ENCODE data around the gene POC1B. TPM values are rescaled to one million over a fixed set of nuclear protein-coding genes. Genes with fewer than 3 reads are reported as not detected.

POC1B gene
- polyA plus RNA-seq (ENCODE audit: low read depth in 6 of 6) = 10 to 100 TPM; 41.2 to 65.8 (median 45.1) TPM

DNA sequence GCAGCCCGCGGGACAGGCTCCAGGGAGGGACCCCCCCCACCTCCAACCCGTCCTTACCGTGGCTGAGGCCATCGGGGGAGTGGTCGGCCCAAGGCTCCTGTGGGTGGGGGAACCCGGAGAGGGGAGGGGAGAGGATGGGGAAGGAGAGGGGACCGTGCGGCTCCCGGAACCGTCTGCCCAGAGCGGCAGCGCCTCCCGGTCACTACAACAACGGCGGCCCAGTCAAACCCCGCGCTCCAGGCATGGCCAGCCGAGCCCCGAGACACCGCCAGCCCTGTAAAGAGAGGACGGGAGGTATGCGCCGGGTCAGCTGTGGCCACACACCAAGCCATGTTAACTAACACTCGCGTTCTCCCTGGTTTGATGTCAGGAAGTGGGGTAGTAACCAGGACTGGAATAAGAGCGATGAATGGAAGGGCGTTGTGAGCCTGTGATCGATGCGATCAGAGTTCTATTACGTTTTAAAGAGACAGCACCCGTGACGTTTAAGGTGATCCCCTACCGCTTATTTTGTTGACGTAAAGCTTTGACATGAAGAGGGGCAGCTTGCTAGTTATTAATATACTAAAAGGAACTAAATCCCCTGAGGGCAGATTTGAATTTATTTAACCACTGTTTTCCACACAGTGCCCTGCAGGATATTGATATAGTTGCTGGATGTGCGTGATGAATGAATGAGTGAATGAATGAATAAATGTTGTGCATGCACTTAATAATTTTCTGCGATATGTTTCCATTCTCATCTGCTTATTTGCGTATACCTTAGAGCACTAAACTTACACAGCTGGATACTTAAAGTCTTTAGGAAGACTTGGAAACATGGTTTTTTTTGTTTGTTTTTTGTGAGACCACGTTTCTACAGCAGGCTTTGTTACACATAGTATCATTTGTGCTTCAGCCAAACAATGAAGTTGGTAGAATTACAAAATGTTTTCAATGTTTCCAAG lies at the start of gene POC1B:
POC1B (minus strand) TSS at position 224 of the 947 bp plus-strand sequence; CDS start at position 72, 152 bp downstream.
- Mint-ChIP-seq H3K36me3 (peaks cover 8% of the 10 kb centered on the region in 2 donors), H3K27me3 (no peaks in the 10 kb centered on the region), H3K4me1 (peaks cover 39 to 55% (median 47%) of the 10 kb centered on the region in 3 donors), H3K4me3 (peak within 1 kb of the TSS; percentile 93 to 99 (median 99)), H3K27ac (peak within 1 kb of the TSS; percentile 91 to 98 (median 96)), H3K9me3 (no peaks in the 10 kb centered on the region)
- ATAC-seq (ENCODE audit: low read depth in 2 of 2) (peak; percentile 53 to 62), DNase-seq (peak; percentile 75)

DNA sequence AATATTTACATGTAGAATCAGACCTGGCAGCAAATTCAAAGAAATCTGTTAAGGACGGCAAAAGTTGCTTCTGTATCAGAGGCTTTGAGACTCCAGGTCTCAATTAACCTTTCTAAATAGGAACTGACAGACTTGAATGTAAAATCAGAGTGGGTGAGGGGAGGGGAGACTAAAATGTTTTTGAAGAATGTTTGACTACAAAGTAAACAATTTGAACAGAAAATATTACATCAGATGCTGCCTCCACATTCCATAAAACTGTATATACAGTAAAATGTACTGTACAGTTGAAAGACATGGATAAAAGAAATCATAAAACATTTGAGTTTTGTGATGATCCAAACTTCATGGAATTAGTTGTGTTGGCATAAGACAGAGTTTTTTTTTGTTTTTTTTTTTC lies 49.5 kb upstream of the POC1B start:
- ATAC-seq (ENCODE audit: low read depth in 2 of 2) = no peak
- Mint-ChIP-seq H3K27me3 (no peaks in the 10 kb centered on the region), H3K9me3 (no peaks in the 10 kb centered on the region), H3K4me1 (peaks cover 5 to 15% (median 6%) of the 10 kb centered on the region in 3 donors), H3K4me3 (no peak overlapping the region), H3K36me3 (no peaks in the 10 kb centered on the region), H3K27ac (no peak overlapping the region)
- DNase-seq = no peak

DNA sequence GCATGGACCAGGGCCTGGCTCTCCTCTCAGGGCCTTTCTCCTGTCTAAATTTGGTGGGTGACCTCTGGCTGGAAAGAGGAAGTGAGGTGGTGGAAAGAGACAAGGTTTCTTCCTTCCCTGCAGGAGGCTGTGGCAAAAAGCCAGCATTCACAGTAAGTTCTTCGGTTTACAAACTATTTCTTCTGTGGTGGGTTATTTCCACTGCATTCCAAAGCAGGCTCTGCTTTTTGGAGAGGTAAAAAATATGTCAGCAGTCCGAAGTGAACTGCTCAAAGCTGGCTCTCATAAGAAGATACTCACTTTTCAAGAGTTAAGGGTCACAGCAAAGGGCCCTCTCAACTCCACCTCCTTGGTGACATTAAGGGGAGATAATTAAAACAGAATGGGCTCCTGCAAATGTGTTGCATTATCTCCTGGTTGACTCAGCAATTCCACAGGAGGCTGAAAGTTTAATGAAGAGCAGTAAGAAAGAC lies 48.9 kb upstream of the POC1B start:
- H3K36me3 Mint-ChIP-seq = no peaks in the 10 kb centered on the region
- no peaks in the 10 kb centered on the region for H3K9me3 Mint-ChIP-seq
- DNase-seq (no peak), ATAC-seq (ENCODE audit: low read depth in 2 of 2) (no peak)
- H3K27ac Mint-ChIP-seq = peak overlapping the region in 1 of 6 donors; percentile 49
- H3K4me1 Mint-ChIP-seq = peaks cover 5 to 15% (median 6%) of the 10 kb centered on the region in 3 donors
- no peaks in the 10 kb centered on the region for H3K27me3 Mint-ChIP-seq
- H3K4me3 Mint-ChIP-seq = no peak overlapping the region

DNA sequence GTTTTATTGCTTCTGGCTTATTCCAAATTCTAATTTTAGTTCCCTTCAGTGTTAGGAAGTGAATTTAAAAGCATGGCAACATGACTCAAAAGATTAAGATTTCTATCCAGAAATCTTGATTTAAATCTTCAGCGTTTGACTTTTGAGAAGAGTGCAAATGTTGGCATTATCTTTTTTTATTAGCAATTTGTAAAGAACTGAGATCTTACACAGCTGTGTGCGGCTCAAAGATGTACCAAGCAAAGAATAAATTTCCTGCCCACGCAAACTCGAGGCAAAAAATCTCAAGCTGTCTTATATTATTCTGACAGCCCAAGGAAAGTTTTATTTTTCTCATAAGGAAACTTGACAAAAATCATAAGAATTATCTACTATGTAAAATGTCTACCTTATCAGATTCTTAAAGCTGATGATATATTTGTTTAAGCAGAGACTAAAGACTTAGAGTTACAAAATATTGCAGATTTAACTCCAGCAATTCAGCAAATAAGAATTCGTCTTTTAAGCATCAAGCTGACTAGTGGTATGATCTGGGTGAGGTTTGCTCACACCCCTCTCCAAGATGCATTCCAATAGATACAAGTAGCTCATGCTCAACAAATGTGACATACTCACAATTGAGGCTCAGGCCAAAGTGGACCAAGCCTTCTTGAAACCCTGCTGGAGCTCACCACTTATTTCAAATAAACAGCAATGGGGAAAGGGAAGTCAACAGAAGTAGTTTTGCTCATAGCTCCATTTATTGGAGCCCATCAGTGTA lies 47.4 kb upstream of the POC1B start:
- Mint-ChIP-seq H3K27ac (no peak overlapping the region), H3K27me3 (no peaks in the 10 kb centered on the region), H3K36me3 (peaks cover 0 to 4% of the 10 kb centered on the region in 2 donors), H3K9me3 (no peaks in the 10 kb centered on the region), H3K4me3 (no peak overlapping the region), H3K4me1 (peaks cover 5 to 15% (median 6%) of the 10 kb centered on the region in 3 donors)
- DNase-seq (no peak), ATAC-seq (ENCODE audit: low read depth in 2 of 2) (no peak)

DNA sequence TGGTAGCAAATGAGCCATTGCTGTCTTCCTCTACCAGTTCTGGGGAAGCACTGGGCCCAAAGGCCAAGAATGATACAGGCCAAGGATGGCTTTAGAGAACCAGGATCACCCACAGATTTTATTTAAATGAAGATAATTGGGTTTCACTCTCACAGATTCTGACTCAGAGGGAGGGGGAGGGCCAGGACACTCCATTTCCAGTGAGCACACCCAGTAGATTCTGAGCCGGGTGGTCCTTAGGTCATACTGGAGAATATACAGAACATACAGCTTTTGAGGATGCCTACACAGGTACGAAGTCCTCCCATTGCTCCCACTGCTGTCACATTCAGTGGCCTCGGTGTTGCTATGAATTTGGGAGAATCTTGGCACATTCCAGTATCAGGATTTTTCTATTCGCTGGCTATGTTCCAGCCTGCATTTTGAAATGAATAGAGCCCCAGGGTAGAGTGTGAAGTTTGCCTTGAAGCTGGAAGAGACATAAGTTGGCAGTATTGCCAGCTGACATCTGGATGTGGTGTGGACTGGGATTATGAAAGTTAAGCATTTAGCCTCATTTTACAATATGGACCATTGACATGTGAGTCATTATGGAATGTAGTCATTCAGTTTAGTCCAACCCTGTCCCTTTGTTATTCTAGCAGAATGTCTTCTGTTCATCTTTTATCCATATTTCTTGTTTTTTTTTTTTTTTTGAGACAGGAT lies 45.8 kb upstream of the POC1B start:
- no peaks in the 10 kb centered on the region for H3K9me3 Mint-ChIP-seq
- H3K27me3 Mint-ChIP-seq = no peaks in the 10 kb centered on the region
- H3K36me3 Mint-ChIP-seq = peaks cover 0 to 4% of the 10 kb centered on the region in 2 donors
- peak overlapping the region in 2 of 6 donors; percentile 26 to 80 for H3K27ac Mint-ChIP-seq
- DNase-seq (no peak), ATAC-seq (ENCODE audit: low read depth in 2 of 2) (no peak)
- H3K4me3 Mint-ChIP-seq = no peak overlapping the region
- peaks cover under 1 to 11% (median 1%) of the 10 kb centered on the region in 3 donors for H3K4me1 Mint-ChIP-seq

GRCh38 chr12:89568484-89568883 lies 42.6 kb upstream of the POC1B start:
- Mint-ChIP-seq H3K27ac (peak overlapping the region in 1 of 6 donors; percentile 16), H3K4me3 (no peak overlapping the region), H3K4me1 (no peaks in the 10 kb centered on the region), H3K36me3 (peaks cover 0 to 4% of the 10 kb centered on the region in 2 donors), H3K9me3 (no peaks in the 10 kb centered on the region), H3K27me3 (no peaks in the 10 kb centered on the region)
- ATAC-seq (ENCODE audit: low read depth in 2 of 2) (no peak), DNase-seq (no peak)

DNA sequence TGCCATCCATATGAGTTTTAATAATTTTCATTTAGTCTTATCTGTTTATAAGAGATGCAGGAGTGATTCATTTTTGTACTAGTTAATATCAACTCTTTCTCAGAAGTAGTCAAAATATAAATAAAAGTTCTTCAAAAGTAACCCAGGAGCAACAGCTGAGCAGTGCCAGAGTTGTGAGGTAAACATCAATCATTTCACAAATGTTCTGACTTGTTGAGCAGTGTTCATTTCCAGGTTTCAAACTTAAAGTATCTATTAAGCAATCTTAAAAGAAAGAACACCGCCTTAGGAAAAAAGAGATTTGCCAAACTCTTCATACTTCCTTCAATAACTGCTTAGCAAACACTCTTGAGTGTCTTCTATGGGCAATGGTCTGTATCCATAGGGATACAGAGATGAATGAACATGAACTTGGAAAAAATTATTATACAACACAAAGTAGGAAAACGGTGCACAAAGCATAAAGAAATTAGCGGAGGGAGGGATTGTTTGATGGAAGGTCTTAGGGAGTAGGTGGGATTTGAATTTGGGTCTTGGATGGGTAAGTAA lies 41.9 kb upstream of the POC1B start:
- Mint-ChIP-seq H3K4me1 (no peaks in the 10 kb centered on the region), H3K4me3 (no peak overlapping the region), H3K36me3 (peaks cover 0 to 4% of the 10 kb centered on the region in 2 donors), H3K27me3 (no peaks in the 10 kb centered on the region), H3K9me3 (no peaks in the 10 kb centered on the region), H3K27ac (no peak overlapping the region)
- ATAC-seq (ENCODE audit: low read depth in 2 of 2) = no peak
- no peak for DNase-seq

- DNase-seq = no peak
- Mint-ChIP-seq H3K27me3 (no peaks in the 10 kb centered on the region), H3K4me3 (no peak overlapping the region), H3K27ac (no peak overlapping the region), H3K9me3 (no peaks in the 10 kb centered on the region), H3K4me1 (no peaks in the 10 kb centered on the region), H3K36me3 (peaks cover 0 to 4% of the 10 kb centered on the region in 2 donors)
- ATAC-seq (ENCODE audit: low read depth in 2 of 2) = no peak
Observed at GRCh38 chr12:89566615-89567014, 40.8 kb upstream of the POC1B start.

DNA sequence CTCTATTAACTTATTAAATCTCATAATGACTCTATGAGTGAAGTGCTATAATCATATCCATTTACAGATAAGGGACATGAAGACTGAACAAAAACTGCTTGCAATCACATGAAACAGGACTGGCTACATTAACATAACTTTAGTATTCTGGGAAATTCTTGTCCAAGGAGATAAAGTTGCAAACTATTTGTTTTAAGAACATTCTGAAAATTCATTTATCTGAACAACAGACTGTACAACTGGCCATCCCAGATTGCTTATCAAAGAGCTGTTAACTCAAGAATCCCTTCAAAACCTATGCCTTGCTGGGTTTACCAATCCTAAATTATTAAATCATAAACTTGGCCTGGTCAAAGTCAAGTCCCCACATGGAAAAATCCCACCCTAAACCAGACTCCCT lies 39.2 kb upstream of the POC1B start:
- peaks cover 0 to 4% of the 10 kb centered on the region in 2 donors for H3K36me3 Mint-ChIP-seq
- H3K4me1 Mint-ChIP-seq = no peaks in the 10 kb centered on the region
- no peak for DNase-seq
- no peak for ATAC-seq (ENCODE audit: low read depth in 2 of 2)
- no peaks in the 10 kb centered on the region for H3K9me3 Mint-ChIP-seq
- no peaks in the 10 kb centered on the region for H3K27me3 Mint-ChIP-seq
- no peak overlapping the region for H3K27ac Mint-ChIP-seq
- no peak overlapping the region for H3K4me3 Mint-ChIP-seq

- Mint-ChIP-seq H3K4me3 (no peak overlapping the region), H3K27me3 (no peaks in the 10 kb centered on the region), H3K4me1 (no peaks in the 10 kb centered on the region), H3K9me3 (peaks cover 0 to 2% (median 0%) of the 10 kb centered on the region in 7 donors), H3K36me3 (no peaks in the 10 kb centered on the region), H3K27ac (no peak overlapping the region)
- ATAC-seq (ENCODE audit: low read depth in 2 of 2) = no peak
- DNase-seq = no peak
Observed at GRCh38 chr12:89559753-89560152, 33.9 kb upstream of the POC1B start.

DNA sequence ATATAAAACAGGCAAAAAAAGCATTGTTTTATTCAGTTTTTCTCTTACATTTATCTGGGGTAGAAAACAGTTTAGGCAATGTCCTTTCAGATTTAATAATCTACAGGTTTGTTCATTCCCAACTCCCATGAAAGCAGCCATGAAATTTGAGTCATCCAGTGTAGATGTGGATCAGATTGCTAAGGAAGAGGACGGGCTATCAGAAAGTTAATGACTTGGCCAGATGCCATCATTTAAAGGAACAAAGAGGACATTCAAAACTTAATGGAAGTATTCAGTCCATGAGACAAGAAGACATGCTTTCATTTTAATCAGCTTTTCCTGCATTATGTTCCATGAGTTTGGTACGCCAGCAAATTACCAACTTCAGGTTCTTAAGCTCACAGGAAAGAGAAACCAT lies 31.1 kb upstream of the POC1B start:
- no peak overlapping the region for H3K27ac Mint-ChIP-seq
- H3K4me3 Mint-ChIP-seq = no peak overlapping the region
- H3K4me1 Mint-ChIP-seq = no peaks in the 10 kb centered on the region
- DNase-seq (no peak), ATAC-seq (ENCODE audit: low read depth in 2 of 2) (no peak)
- H3K9me3 Mint-ChIP-seq = peaks cover 0 to 8% (median 4%) of the 10 kb centered on the region in 7 donors
- no peaks in the 10 kb centered on the region for H3K27me3 Mint-ChIP-seq
- peaks cover 0 to 6% of the 10 kb centered on the region in 2 donors for H3K36me3 Mint-ChIP-seq

DNA sequence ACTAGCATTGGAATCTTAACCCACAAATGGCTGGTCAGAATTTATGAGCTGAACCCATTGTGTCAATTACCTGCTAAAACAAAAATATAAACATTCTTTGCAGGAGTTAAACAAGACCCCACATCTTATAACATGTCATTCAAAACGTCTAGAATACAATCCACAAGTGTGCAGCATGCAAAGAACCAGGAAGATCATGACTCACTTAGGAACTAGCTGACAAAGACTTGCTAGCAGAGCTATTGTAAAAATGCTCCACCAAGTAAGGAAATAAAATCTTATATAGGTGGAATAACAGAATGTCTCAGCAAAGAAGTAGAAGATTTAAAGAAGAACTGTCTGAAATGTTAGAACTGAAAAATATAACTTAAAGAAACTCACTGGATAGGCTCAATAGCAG lies 26.5 kb upstream of the POC1B start:
- H3K4me3 Mint-ChIP-seq = no peak overlapping the region
- ATAC-seq (ENCODE audit: low read depth in 2 of 2) = no peak
- no peak for DNase-seq
- H3K4me1 Mint-ChIP-seq = no peaks in the 10 kb centered on the region
- H3K27me3 Mint-ChIP-seq = no peaks in the 10 kb centered on the region
- peaks cover 0 to 7% of the 10 kb centered on the region in 2 donors for H3K36me3 Mint-ChIP-seq
- no peak overlapping the region for H3K27ac Mint-ChIP-seq
- H3K9me3 Mint-ChIP-seq = peaks cover 0 to 12% (median 4%) of the 10 kb centered on the region in 7 donors

DNA sequence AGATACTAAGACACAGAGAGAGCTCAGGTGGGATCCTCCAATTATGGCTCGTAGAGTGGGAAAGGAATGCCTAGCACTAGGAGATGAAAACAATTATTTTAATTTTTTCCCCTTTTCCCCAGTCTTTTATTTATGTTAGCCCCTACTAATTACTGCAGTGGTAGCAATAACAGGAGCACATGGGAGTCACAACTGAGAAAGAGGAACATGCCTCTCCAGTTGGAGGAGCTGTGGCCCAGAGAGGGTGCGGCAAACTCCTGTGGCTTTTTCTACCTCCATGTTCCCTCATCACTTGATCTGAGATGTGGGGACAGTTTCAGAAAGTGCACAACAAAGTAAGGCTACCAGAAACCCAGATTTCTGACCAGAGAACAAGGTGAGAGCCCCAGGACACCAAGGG lies 25.9 kb upstream of the POC1B start:
- Mint-ChIP-seq H3K9me3 (peaks cover 0 to 12% (median 4%) of the 10 kb centered on the region in 7 donors), H3K27me3 (no peaks in the 10 kb centered on the region), H3K27ac (peak overlapping the region in 1 of 6 donors; percentile 70), H3K4me3 (no peak overlapping the region), H3K4me1 (no peaks in the 10 kb centered on the region), H3K36me3 (peaks cover 0 to 7% of the 10 kb centered on the region in 2 donors)
- ATAC-seq (ENCODE audit: low read depth in 2 of 2) (no peak), DNase-seq (no peak)
